KMS-11 (cell line): Measurements from ENCODE around the gene ITLN2.

Source experiments
- H2AFZ ChIP-seq: fragments of 200-600 bp; sonication (generic); 2 replicates; pipeline ENCODE4 v1.6.1; 2016; ENCODE audit warnings: antibody characterized with exemption, mixed run types, low read depth
- H3K27ac ChIP-seq: fragments of 200-600 bp; sonication (generic); 2 replicates; pipeline ENCODE4 v1.6.1; 2016; ENCODE audit warnings: mild to moderate bottlenecking, mixed run types
- H3K27me3 ChIP-seq: fragments of 200-600 bp; sonication (generic); 2 replicates; pipeline ENCODE4 v1.6.1; 2017; ENCODE audit warnings: mild to moderate bottlenecking, low read depth, mixed run types, moderate library complexity; ENCODE audit not compliant: insufficient read depth
- H3K36me3 ChIP-seq: fragments of 200-600 bp; sonication (generic); 2 replicates; pipeline ENCODE4 v1.6.1; 2017; ENCODE audit warnings: mild to moderate bottlenecking, mixed run types; ENCODE audit not compliant: insufficient read depth
- H3K4me1 ChIP-seq: fragments of 200-600 bp; sonication (generic); 2 replicates; pipeline ENCODE4 v1.6.1; 2016; ENCODE audit warnings: mild to moderate bottlenecking, low read depth, mixed run types; ENCODE audit not compliant: poor library complexity, severe bottlenecking
- H3K4me2 ChIP-seq: fragments of 200-600 bp; sonication (generic); 2 replicates; pipeline ENCODE4 v1.7.0; 2016; ENCODE audit warnings: mild to moderate bottlenecking, mixed run types
- H3K4me3 ChIP-seq: fragments of 200-600 bp; sonication (generic); IDR thresholded peaks from 2 replicates; pipeline ENCODE4 v1.6.1; 2017; ENCODE audit warnings: low read depth, low read length, mixed read lengths; ENCODE audit not compliant: insufficient read depth
- H3K79me2 ChIP-seq: fragments of 200-600 bp; sonication (generic); 2 replicates; pipeline ENCODE4 v1.6.1; 2016; ENCODE audit warnings: low read depth, mixed run types; ENCODE audit not compliant: insufficient read depth
- H3K9ac ChIP-seq: fragments of 200-600 bp; sonication (generic); 2 replicates; pipeline ENCODE4 v1.6.1; 2016; ENCODE audit warnings: mild to moderate bottlenecking, mixed run types
- H4K20me1 ChIP-seq: fragments of 200-600 bp; sonication (generic); 2 replicates; pipeline ENCODE4 v1.6.1; 2016; ENCODE audit warnings: mild to moderate bottlenecking, mixed run types; ENCODE audit not compliant: insufficient read depth
- CTCF ChIP-seq: fragments of 200-600 bp; sonication (generic); conservative IDR thresholded peaks from 2 replicates; pipeline ENCODE4 v1.6.1; 2017; ENCODE audit warnings: low read depth, mild to moderate bottlenecking, antibody characterized with exemption, low read length, moderate library complexity, mixed read lengths

Gene ITLN2

DNA sequence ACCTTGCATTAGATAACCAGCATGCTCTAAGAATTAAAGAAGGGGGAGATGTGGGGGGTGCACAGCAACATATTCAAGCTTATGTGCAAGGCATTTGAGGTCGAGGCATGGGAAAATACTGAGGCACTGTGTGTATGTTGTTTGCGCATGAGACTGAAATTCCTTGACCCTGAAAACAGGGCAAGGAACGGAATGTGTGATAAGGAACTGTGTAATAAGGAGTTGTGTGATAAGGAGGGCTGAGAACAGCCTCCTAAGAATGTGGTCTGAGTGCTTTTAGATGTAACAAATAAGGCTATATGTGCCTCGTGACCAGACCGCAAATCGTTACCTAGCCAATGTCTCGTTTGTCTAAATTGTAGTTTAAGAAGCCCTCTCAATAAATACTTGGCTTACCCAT lies 43.2 kb downstream of the ITLN2 start:
- Histone ChIP-seq H3K4me2 (no peak overlapping the region), H3K36me3 (no peaks in the 10 kb centered on the region), H3K9ac (no peak overlapping the region), H3K4me3 (no peak overlapping the region), H2AFZ (no peak overlapping the region), H3K27me3 (no peaks in the 10 kb centered on the region), H4K20me1 (no peaks in the 10 kb centered on the region), H3K27ac (no peak overlapping the region), H3K79me2 (no peaks in the 10 kb centered on the region), H3K4me1 (no peaks in the 10 kb centered on the region)
- no peak for TF ChIP-seq CTCF

DNA sequence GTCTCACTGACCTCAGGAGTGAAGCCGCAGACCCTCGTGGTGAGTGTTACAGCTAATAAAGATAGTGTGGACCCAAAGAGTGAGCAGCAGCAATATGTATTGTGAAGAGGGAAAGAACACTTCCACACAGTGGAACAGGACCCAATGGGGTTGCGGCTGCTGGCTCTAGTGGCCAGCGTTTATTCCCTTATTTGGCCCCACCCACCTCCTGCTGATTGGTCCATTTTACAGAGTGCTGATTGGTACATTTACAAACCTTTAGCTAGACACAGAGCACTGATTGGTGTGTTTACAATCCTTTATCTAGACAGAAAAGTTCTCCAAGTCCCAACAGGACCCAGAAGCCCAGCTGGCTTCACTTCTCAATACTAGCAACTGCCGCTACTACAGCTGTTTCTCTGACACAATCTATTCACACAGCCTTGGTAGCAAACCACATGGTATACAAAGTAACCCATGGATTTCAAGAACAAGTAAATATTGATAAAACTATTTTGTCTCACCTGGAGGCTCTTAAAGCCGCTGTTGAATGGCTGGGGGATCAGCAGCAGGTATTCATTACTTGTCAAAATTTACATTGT lies 44.3 kb downstream of the ITLN2 start:
- H3K27me3 ChIP-seq = no peaks in the 10 kb centered on the region
- no peaks in the 10 kb centered on the region for H3K79me2 ChIP-seq
- H3K27ac ChIP-seq = no peak overlapping the region
- no peak overlapping the region for H3K4me3 ChIP-seq
- no peak for TF ChIP-seq CTCF
- H3K9ac ChIP-seq = no peak overlapping the region
- no peak overlapping the region for H2AFZ ChIP-seq
- H4K20me1 ChIP-seq = no peaks in the 10 kb centered on the region
- H3K4me2 ChIP-seq = no peak overlapping the region
- no peaks in the 10 kb centered on the region for H3K36me3 ChIP-seq
- no peaks in the 10 kb centered on the region for H3K4me1 ChIP-seq

GRCh38 chr1:160907976-160908375 lies 46.6 kb downstream of the ITLN2 start:
- Histone ChIP-seq H3K4me3 (no peak overlapping the region), H3K4me2 (no peak overlapping the region), H2AFZ (no peak overlapping the region), H3K79me2 (no peaks in the 10 kb centered on the region), H3K4me1 (no peaks in the 10 kb centered on the region), H3K27ac (no peak overlapping the region), H3K36me3 (no peaks in the 10 kb centered on the region), H4K20me1 (no peaks in the 10 kb centered on the region), H3K9ac (no peak overlapping the region), H3K27me3 (no peaks in the 10 kb centered on the region)
- TF ChIP-seq CTCF = no peak

- H3K9ac ChIP-seq = no peak overlapping the region
- H3K4me3 ChIP-seq = no peak overlapping the region
- H4K20me1 ChIP-seq = no peaks in the 10 kb centered on the region
- H3K79me2 ChIP-seq = no peaks in the 10 kb centered on the region
- H3K4me1 ChIP-seq = no peaks in the 10 kb centered on the region
- H3K27me3 ChIP-seq = no peaks in the 10 kb centered on the region
- no peak for TF ChIP-seq CTCF
- H2AFZ ChIP-seq = no peak overlapping the region; the same call in 1 of the 2 replicates
- no peaks in the 10 kb centered on the region for H3K36me3 ChIP-seq
- H3K4me2 ChIP-seq = no peak overlapping the region
- H3K27ac ChIP-seq = no peak overlapping the region
These were observed 49.0 kb downstream of the ITLN2 start for GRCh38 chr1:160905617-160905989.
